WTC11 (cell line): ENCODE measurements around the gene NXT1. TPM values are rescaled to one million over a fixed set of nuclear protein-coding genes. Genes with fewer than 3 reads are reported as not detected.

Experiments
- ATAC-seq: fragments of 200-7000 bp; cut with Tn5 transposase; 2 replicates; pipeline ENCODE4 v1.10.0; 2021; ENCODE audit warnings: mild to moderate bottlenecking, moderate library complexity
- CTCF ChIA-PET: fragments of 300-600 bp; sonication (Branson Sonifier 250); formaldehyde crosslinking; loops from one replicate; lab custom pipeline; 2021; ENCODE audit warnings: antibody characterized with exemption; lab: Charles Lee
- POLR2A ChIA-PET: fragments of 350-600 bp; sonication (Branson Sonifier 250); formaldehyde crosslinking; loops from one replicate; lab custom pipeline; 2021; ENCODE audit warnings: antibody characterized with exemption; lab: Charles Lee
- DNase-seq: peaks from one replicate; pipeline ENCODE4 v3.0.0; 2021; ENCODE audit warnings: low spot score
- H3K27ac Mint-ChIP-seq: 2 replicates; pipeline ENCODE4 v1.8.0; 2021; ENCODE audit warnings: mixed read lengths
- H3K27me3 Mint-ChIP-seq: 2 replicates; pipeline ENCODE4 v1.8.0; 2021; ENCODE audit warnings: low read depth, mild to moderate bottlenecking, moderate library complexity, mixed read lengths
- H3K36me3 Mint-ChIP-seq: 2 replicates; pipeline ENCODE4 v1.8.0; 2021; ENCODE audit warnings: mixed read lengths
- H3K4me1 Mint-ChIP-seq: 2 replicates; pipeline ENCODE4 v1.8.0; 2022; ENCODE audit warnings: mixed read lengths
- H3K4me3 Mint-ChIP-seq: 2 replicates; pipeline ENCODE4 v1.8.0; 2021; ENCODE audit warnings: mild to moderate bottlenecking, moderate library complexity, mixed read lengths
- H3K9me3 Mint-ChIP-seq: 2 replicates; pipeline ENCODE4 v1.8.0; 2021; ENCODE audit warnings: mixed read lengths
- CDX4 ChIP-seq: fragments of 250-450 bp; sonication (Bioruptor Pico); IDR thresholded peaks from 2 replicates; pipeline ENCODE4 v1.9.0; 2021; ENCODE audit warnings: moderate library complexity, mild to moderate bottlenecking, inconsistent platforms, borderline replicate concordance
- CTCF ChIP-seq: fragments of 200-600 bp; IDR thresholded peaks from 2 replicates; pipeline ENCODE4 v1.8.0; 2022; ENCODE audit warnings: antibody characterized with exemption
- ELF4 ChIP-seq: sonication (generic); formaldehyde crosslinking; IDR thresholded peaks from 2 replicates; pipeline ENCODE4 v1.8.1; 2022; ENCODE audit warnings: low read depth, mild to moderate bottlenecking, moderate library complexity, missing genetic modification reagents
- FOXP1 ChIP-seq: sonication (generic); formaldehyde crosslinking; IDR thresholded peaks from 2 replicates; pipeline ENCODE4 v1.8.0; 2022; ENCODE audit warnings: missing genetic modification reagents, mild to moderate bottlenecking, moderate library complexity, borderline replicate concordance
- GABPB1 ChIP-seq: sonication (generic); formaldehyde crosslinking; IDR thresholded peaks from 2 replicates; pipeline ENCODE4 v1.8.1; 2023; ENCODE audit warnings: mild to moderate bottlenecking, missing genetic modification reagents
- IRF2 ChIP-seq: sonication (generic); formaldehyde crosslinking; IDR thresholded peaks from 2 replicates; pipeline ENCODE4 v1.8.0; 2022; ENCODE audit warnings: low read depth, missing genetic modification reagents, borderline replicate concordance
- MLX ChIP-seq: sonication (generic); formaldehyde crosslinking; IDR thresholded peaks from 2 replicates; pipeline ENCODE4 v1.8.1; 2023; ENCODE audit warnings: mild to moderate bottlenecking, missing genetic modification reagents, moderate library complexity
- MYBL2 ChIP-seq: sonication (generic); formaldehyde crosslinking; IDR thresholded peaks from 2 replicates; pipeline ENCODE4 v1.8.1; 2023; ENCODE audit warnings: mild to moderate bottlenecking, moderate library complexity, missing genetic modification reagents
- NFE2L1 ChIP-seq: sonication (generic); formaldehyde crosslinking; IDR thresholded peaks from 2 replicates; pipeline ENCODE4 v1.8.1; 2023; ENCODE audit warnings: missing genetic modification reagents
- NR3C1 ChIP-seq: sonication (generic); formaldehyde crosslinking; conservative IDR thresholded peaks from 2 replicates; pipeline ENCODE4 v1.8.1; 2023; ENCODE audit warnings: low read depth, mild to moderate bottlenecking, missing genetic modification reagents
- RELA ChIP-seq: sonication (generic); formaldehyde crosslinking; IDR thresholded peaks from 2 replicates; pipeline ENCODE4 v1.8.1; 2022; ENCODE audit warnings: missing genetic modification reagents, mild to moderate bottlenecking, borderline replicate concordance
- RORB ChIP-seq: fragments of 250-450 bp; sonication (Bioruptor Pico); IDR thresholded peaks from 2 replicates; pipeline ENCODE4 v1.9.0; 2021; ENCODE audit warnings: mild to moderate bottlenecking
- USF2 ChIP-seq: sonication (generic); formaldehyde crosslinking; IDR thresholded peaks from 2 replicates; pipeline ENCODE4 v1.8.1; 2023; ENCODE audit warnings: mild to moderate bottlenecking, missing genetic modification reagents, moderate library complexity
- ZMAT4 ChIP-seq: fragments of 250-450 bp; sonication (Bioruptor Pico); IDR thresholded peaks from 2 replicates; pipeline ENCODE4 v1.9.0; 2021; ENCODE audit warnings: mild to moderate bottlenecking
- ZNF121 ChIP-seq: sonication (generic); formaldehyde crosslinking; IDR thresholded peaks from 2 replicates; pipeline ENCODE4 v1.8.0; 2023; ENCODE audit warnings: missing genetic modification reagents
- ZNF263 ChIP-seq: sonication (generic); formaldehyde crosslinking; IDR thresholded peaks from 2 replicates; pipeline ENCODE4 v1.8.1; 2022; ENCODE audit warnings: low read depth, mild to moderate bottlenecking, moderate library complexity, missing genetic modification reagents
- total RNA-seq: library from RNA; stranded (reverse); gene quantifications from 3 replicates; pipeline ENCODE4 v1.2.3, GENCODE V29; 2021
- TF ChIP-seq, protein P1 (sequence below): sonication (generic); formaldehyde crosslinking; IDR thresholded peaks from 2 replicates; pipeline ENCODE4 v1.8.0; 2023; ENCODE audit warnings: missing genetic modification reagents
- TF ChIP-seq, protein P2 (sequence below): sonication (generic); formaldehyde crosslinking; IDR thresholded peaks from 2 replicates; pipeline ENCODE4 v1.8.0; 2022; ENCODE audit warnings: mild to moderate bottlenecking, missing genetic modification reagents
- TF ChIP-seq, protein P3 (sequence below): sonication (generic); formaldehyde crosslinking; IDR thresholded peaks from 2 replicates; pipeline ENCODE4 v1.8.1; 2022; ENCODE audit warnings: mild to moderate bottlenecking, missing genetic modification reagents, moderate library complexity, borderline replicate concordance
- TF ChIP-seq, protein P4 (sequence below): sonication (generic); formaldehyde crosslinking; IDR thresholded peaks from 2 replicates; pipeline ENCODE4 v1.8.1; 2022; ENCODE audit warnings: missing genetic modification reagents, borderline replicate concordance

Gene NXT1
- total RNA-seq, 1 experiment from 2014 or later: 18.8 TPM

GRCh38 chr20:23350904-23351838 lies 580 bp downstream of the NXT1 start:
- peak overlapping the region; percentile 25 for H3K27ac Mint-ChIP-seq
- H3K9me3 Mint-ChIP-seq: no peaks in the 10 kb centered on the region
- ATAC-seq: peak; percentile 7
- peaks cover 40% of the 10 kb centered on the region for H3K4me1 Mint-ChIP-seq
- TF ChIP-seq MYBL2 (CRISPR knock-in tag) (0 out of 2 replicates have a peak, but pooled peaks have one; percentile 7), FOXP1 (CRISPR knock-in tag) (peak; percentile 47; the same call in 1 of the 2 replicates), GABPB1 (CRISPR knock-in tag) (0 out of 2 replicates have a peak, but pooled peaks have one; percentile 25), ZNF263 (CRISPR knock-in tag) (no peak)
- TF ChIP-seq, protein P1, sequence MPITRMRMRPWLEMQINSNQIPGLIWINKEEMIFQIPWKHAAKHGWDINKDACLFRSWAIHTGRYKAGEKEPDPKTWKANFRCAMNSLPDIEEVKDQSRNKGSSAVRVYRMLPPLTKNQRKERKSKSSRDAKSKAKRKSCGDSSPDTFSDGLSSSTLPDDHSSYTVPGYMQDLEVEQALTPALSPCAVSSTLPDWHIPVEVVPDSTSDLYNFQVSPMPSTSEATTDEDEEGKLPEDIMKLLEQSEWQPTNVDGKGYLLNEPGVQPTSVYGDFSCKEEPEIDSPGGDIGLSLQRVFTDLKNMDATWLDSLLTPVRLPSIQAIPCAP (CRISPR knock-in tag): peak; percentile 38; the same call in 1 of the 2 replicates
- H3K36me3 Mint-ChIP-seq: peaks cover 12% of the 10 kb centered on the region
- no peaks in the 10 kb centered on the region; the same call in none of the 2 replicates for H3K27me3 Mint-ChIP-seq
- CTCF ChIA-PET: interaction anchor here (1.0 to 2.5 kb wide), 12 partner anchors 11 to 764 kb away, joined by 3 to 27 read pairs (median 6); partner anchors contain the start of genes NAPB and THBD
- peak; percentile 61 for DNase-seq
- peak overlapping the region; percentile 97 for H3K4me3 Mint-ChIP-seq
- POLR2A ChIA-PET: no interaction called here

GRCh38 chr20:23356203-23356602 lies 5.6 kb downstream of the NXT1 start:
- ATAC-seq (peak; percentile 9), DNase-seq (peak; percentile 57)
- Mint-ChIP-seq H3K27ac (no peak overlapping the region), H3K9me3 (no peaks in the 10 kb centered on the region), H3K4me3 (peak overlapping the region; percentile 85), H3K36me3 (peaks cover 12% of the 10 kb centered on the region), H3K27me3 (no peaks in the 10 kb centered on the region), H3K4me1 (peaks cover 32% of the 10 kb centered on the region)
- TF ChIP-seq, protein P2, sequence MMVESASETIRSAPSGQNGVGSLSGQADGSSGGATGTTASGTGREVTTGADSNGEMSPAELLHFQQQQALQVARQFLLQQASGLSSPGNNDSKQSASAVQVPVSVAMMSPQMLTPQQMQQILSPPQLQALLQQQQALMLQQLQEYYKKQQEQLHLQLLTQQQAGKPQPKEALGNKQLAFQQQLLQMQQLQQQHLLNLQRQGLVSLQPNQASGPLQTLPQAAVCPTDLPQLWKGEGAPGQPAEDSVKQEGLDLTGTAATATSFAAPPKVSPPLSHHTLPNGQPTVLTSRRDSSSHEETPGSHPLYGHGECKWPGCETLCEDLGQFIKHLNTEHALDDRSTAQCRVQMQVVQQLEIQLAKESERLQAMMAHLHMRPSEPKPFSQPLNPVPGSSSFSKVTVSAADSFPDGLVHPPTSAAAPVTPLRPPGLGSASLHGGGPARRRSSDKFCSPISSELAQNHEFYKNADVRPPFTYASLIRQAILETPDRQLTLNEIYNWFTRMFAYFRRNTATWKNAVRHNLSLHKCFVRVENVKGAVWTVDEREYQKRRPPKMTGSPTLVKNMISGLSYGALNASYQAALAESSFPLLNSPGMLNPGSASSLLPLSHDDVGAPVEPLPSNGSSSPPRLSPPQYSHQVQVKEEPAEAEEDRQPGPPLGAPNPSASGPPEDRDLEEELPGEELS (CRISPR knock-in tag): no peak
- no peak for TF ChIP-seq ELF4
- TF ChIP-seq ZNF121 (CRISPR knock-in tag): no peak
- TF ChIP-seq ZMAT4: no peak
- TF ChIP-seq NFE2L1 (CRISPR knock-in tag): no peak
- no peak for TF ChIP-seq RELA (CRISPR knock-in tag)
- no peak for TF ChIP-seq USF2 (CRISPR knock-in tag)
- TF ChIP-seq CDX4 (CRISPR knock-in tag): no peak
- no peak for TF ChIP-seq MLX (CRISPR knock-in tag)
- TF ChIP-seq MYBL2 (CRISPR knock-in tag): no peak
- TF ChIP-seq, protein P3, sequence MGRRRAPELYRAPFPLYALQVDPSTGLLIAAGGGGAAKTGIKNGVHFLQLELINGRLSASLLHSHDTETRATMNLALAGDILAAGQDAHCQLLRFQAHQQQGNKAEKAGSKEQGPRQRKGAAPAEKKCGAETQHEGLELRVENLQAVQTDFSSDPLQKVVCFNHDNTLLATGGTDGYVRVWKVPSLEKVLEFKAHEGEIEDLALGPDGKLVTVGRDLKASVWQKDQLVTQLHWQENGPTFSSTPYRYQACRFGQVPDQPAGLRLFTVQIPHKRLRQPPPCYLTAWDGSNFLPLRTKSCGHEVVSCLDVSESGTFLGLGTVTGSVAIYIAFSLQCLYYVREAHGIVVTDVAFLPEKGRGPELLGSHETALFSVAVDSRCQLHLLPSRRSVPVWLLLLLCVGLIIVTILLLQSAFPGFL (CRISPR knock-in tag): no peak
- TF ChIP-seq NR3C1 (CRISPR knock-in tag): no peak
- TF ChIP-seq, protein P4, sequence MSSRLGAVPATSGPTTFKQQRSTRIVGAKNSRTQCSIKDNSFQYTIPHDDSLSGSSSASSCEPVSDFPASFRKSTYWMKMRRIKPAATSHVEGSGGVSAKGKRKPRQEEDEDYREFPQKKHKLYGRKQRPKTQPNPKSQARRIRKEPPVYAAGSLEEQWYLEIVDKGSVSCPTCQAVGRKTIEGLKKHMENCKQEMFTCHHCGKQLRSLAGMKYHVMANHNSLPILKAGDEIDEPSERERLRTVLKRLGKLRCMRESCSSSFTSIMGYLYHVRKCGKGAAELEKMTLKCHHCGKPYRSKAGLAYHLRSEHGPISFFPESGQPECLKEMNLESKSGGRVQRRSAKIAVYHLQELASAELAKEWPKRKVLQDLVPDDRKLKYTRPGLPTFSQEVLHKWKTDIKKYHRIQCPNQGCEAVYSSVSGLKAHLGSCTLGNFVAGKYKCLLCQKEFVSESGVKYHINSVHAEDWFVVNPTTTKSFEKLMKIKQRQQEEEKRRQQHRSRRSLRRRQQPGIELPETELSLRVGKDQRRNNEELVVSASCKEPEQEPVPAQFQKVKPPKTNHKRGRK (CRISPR knock-in tag): no peak
- TF ChIP-seq RORB (CRISPR knock-in tag): no peak
- no peak for TF ChIP-seq IRF2 (CRISPR knock-in tag)
- TF ChIP-seq CTCF: no peak
- POLR2A ChIA-PET: interaction anchor here (2.2 kb wide), 1 partner anchor 66 kb away, joined by 16 read pairs; the partner anchor contains the start of gene NAPB
- CTCF ChIA-PET: interaction anchor here (0.7 to 1.2 kb wide), 4 partner anchors 15 to 664 kb away, joined by 3 to 6 read pairs (median 3); partner anchors contain the start of gene THBD
